Hematopoietic multipotent progenitor cell treated with erythropoietin and hydrocortisone succinate and interleukin-3 and kit ligand, for 15 days (in vitro differentiated cells): ENCODE results near the gene PAX7.
A peak's percentile ranks its signal among the peaks of the same experiment; 100 is the strongest.
"Not testable (repeated sequence)": the region's sequence is repeated elsewhere in the genome, so short reads cannot be mapped to it uniquely, and the experiment has no call there.

Experiments used
- DNase-seq: peaks from one replicate; pipeline ENCODE4 v3.0.0-alpha.2; 2015; ENCODE audit warnings: low spot score

The PAX7 gene

GRCh38 chr1:18661404-18662285 lies 31.0 kb downstream of the PAX7 start:
- DNase-seq: no peak

GRCh38 chr1:18662286-18662639 lies 31.6 kb downstream of the PAX7 start:
- no peak for DNase-seq

- DNase-seq: no peak
Observed at GRCh38 chr1:18666317-18666920, 35.8 kb downstream of the PAX7 start.

GRCh38 chr1:18667333-18667732 lies 36.7 kb downstream of the PAX7 start:
- no peak for DNase-seq

GRCh38 chr1:18668046-18668445 lies 37.4 kb downstream of the PAX7 start:
- no peak for DNase-seq

GRCh38 chr1:18668750-18669404 lies 38.2 kb downstream of the PAX7 start:
- DNase-seq: no peak

GRCh38 chr1:18670121-18670867 lies 39.6 kb downstream of the PAX7 start:
- DNase-seq: no peak

GRCh38 chr1:18670868-18671225 lies 40.2 kb downstream of the PAX7 start:
- DNase-seq: no peak

- no peak for DNase-seq
Observed at GRCh38 chr1:18673976-18674375, 43.3 kb downstream of the PAX7 start.

GRCh38 chr1:18676332-18676781 lies 45.7 kb downstream of the PAX7 start:
- DNase-seq: no peak

GRCh38 chr1:18681423-18681835 lies 50.8 kb downstream of the PAX7 start:
- DNase-seq: peak; percentile 28

GRCh38 chr1:18682375-18682774 lies 51.7 kb downstream of the PAX7 start:
- no peak for DNase-seq

GRCh38 chr1:18684303-18684702 lies 53.7 kb downstream of the PAX7 start:
- no peak for DNase-seq

- no peak for DNase-seq
Observed at GRCh38 chr1:18686540-18686939, 55.9 kb downstream of the PAX7 start.

- no peak for DNase-seq
Observed at GRCh38 chr1:18687273-18687672, 56.6 kb downstream of the PAX7 start.

GRCh38 chr1:18691648-18692047 lies 61.0 kb downstream of the PAX7 start:
- DNase-seq: no peak

GRCh38 chr1:18693256-18694098 lies 62.8 kb downstream of the PAX7 start:
- no peak for DNase-seq

- not testable (repeated sequence) for DNase-seq
Observed at GRCh38 chr1:18694289-18694688, 63.6 kb downstream of the PAX7 start.

GRCh38 chr1:18697541-18697940 lies 66.9 kb downstream of the PAX7 start:
- DNase-seq: no peak

GRCh38 chr1:18700530-18700929 lies 69.9 kb downstream of the PAX7 start:
- no peak for DNase-seq

GRCh38 chr1:18701183-18701582 lies 70.5 kb downstream of the PAX7 start:
- no peak for DNase-seq
